GM21723 (cell line): ENCODE data around the gene SLC9A2.

Experiments
- ATAC-seq: cut with Tn5 transposase; IDR thresholded peaks from one replicate; pipeline ENCODE4 v1.9.1; 2021; ENCODE audit warnings: mild to moderate bottlenecking, moderate library complexity; ENCODE audit not compliant: unreplicated experiment

SLC9A2 gene

GRCh38 chr2:102618452-102619413 lies 620 bp upstream of the SLC9A2 start:
- no peak for ATAC-seq

DNA sequence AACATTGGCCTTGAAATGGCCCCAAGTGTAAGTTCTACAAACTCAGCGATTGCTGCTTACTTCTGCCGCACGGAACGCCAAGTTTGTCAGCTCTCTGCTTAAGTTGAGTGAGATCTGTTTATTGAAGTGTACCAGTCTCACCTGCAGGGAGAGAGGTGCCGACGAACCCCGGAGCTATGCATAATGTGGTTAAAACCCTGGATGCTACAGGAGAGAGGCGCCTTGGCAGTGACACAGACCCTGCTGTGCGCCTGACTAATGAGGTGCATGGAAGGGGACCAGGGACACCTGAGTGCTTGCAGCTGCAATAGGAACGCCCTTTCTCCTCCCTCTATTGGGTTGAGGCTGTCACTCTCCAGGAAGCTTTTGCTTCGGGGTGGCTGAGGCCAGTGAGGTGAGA lies 979 bp downstream of the SLC9A2 start:
- ATAC-seq = no peak

GRCh38 chr2:102621630-102622029 lies 2.3 kb downstream of the SLC9A2 start:
- ATAC-seq = no peak

GRCh38 chr2:102622646-102623045 lies 3.3 kb downstream of the SLC9A2 start:
- peak; percentile 56 for ATAC-seq

- no peak for ATAC-seq
These were observed 11.1 kb downstream of the SLC9A2 start for GRCh38 chr2:102630458-102630857.

GRCh38 chr2:102632380-102633175 lies 13.2 kb downstream of the SLC9A2 start:
- no peak for ATAC-seq

GRCh38 chr2:102634831-102635241 lies 15.5 kb downstream of the SLC9A2 start:
- ATAC-seq = no peak

GRCh38 chr2:102635317-102635716 lies 16.0 kb downstream of the SLC9A2 start:
- ATAC-seq = no peak

DNA sequence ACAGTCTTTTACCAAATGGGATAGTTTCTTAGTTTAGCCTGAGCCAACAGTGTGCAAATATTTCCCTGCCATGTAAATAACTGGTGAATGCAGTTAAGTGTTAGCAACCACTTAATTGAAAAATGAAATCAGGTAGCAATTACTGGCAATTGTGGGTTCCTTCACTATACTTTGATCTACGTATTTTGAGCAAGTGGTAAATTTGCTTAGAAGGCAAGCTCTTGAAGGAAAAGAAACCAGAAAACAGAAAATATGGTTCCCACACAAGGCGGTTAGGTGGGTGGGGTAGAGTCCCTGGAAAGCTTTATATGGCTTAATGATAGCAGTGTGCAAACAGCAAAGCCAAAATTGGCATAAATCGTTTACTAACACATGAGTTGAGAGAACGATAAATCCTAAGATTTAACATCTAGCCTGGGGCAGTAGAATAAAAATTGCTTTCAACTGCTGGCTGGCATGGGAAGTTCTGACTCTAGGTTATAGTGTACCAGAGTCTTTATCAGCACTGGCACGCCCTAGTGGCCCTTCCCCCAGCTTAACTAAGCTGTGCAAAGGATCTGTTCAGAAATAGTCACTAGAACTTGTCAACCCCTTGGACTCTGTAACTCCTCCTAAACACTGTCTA lies 17.0 kb downstream of the SLC9A2 start:
- no peak for ATAC-seq

GRCh38 chr2:102637358-102637757 lies 18.0 kb downstream of the SLC9A2 start:
- ATAC-seq = no peak

DNA sequence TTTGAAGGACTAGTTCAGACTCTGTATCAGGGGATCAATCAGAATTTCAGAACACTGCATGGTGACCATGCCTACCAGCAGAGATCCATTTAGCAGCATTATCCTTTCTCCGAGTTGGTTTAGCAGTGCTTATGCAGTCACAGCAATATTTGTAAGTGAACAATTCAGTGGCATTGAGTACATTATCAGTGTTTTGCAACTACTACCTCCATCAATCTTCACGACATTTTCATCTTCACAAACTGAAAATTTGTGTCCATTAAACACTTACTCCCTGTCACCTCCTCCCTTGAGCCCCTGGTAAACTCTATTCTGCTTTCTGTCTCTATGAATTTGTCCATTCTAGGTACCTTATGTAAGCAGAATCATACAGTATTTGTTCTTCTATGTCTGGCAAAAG lies 20.1 kb downstream of the SLC9A2 start:
- ATAC-seq = no peak

- ATAC-seq = no peak
These were observed 32.8 kb downstream of the SLC9A2 start for GRCh38 chr2:102652126-102652525.

- ATAC-seq = no peak
These were observed 38.4 kb downstream of the SLC9A2 start for GRCh38 chr2:102657770-102658169.

GRCh38 chr2:102660070-102660469 lies 40.7 kb downstream of the SLC9A2 start:
- no peak for ATAC-seq

GRCh38 chr2:102660574-102660973 lies 41.2 kb downstream of the SLC9A2 start:
- ATAC-seq = no peak

- ATAC-seq = no peak
These were observed 42.5 kb downstream of the SLC9A2 start for GRCh38 chr2:102661846-102662245.

GRCh38 chr2:102662833-102663232 lies 43.5 kb downstream of the SLC9A2 start:
- no peak for ATAC-seq

DNA sequence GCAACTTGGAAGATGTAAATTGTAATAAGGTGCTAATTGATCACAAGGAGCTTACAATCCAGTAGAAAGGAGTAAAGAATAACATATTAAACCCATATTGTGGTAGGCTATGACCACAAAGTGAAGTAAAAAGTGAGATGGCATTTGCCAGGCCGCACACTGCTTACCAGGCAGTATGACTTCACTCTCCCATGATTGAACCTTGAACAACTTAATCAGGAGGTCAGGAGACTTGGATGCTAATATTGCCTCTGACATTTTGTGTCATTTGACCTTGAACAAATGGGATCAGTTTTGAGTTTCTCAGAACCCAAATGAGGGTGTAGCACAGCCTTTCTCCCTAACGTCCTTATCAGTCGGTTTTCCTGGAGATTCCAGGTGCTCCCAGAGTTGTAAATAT lies 44.0 kb downstream of the SLC9A2 start:
- ATAC-seq = no peak

DNA sequence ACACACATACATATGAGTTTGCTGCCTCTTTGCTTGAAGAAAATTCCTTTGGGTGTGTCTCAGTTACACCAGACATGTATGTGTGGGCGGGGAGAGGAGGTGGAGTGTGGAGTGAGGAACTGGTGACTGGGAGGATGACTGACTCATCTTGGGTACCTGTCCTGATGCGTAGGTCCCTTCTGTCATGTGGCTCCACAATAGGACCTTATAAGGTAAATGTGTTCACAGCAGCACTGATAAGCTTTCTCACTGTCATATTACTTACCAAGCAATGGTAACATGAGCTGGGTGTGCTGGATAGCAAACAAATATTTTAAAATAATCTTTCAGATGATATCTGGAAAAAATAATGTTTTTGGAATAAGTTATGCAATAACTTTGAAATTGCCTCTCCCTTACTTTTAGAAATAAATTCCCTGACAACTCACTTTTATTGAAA lies 45.1 kb downstream of the SLC9A2 start:
- ATAC-seq = no peak

GRCh38 chr2:102667072-102667471 lies 47.7 kb downstream of the SLC9A2 start:
- no peak for ATAC-seq

DNA sequence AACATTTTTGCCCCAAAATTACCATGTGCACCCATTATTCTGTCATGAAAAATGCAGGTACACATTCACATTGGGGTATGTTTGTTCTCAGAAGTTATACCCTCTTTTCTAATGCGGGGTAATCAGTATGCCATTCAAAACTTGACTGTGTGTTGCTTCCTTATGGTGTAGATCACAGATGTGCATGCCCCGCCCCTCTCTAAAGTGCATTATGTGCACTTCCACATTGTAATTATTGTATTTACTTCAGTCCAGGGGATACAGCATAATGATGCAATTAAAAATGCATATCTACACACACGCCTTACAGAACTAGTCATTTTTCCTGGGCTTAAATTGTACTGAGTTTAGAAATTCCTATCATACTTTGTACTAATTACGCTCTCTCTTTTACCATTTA lies 48.8 kb downstream of the SLC9A2 start:
- no peak for ATAC-seq
